Measurements from ENCODE around the gene RAB3GAP1. TPM values are rescaled to one million over a fixed set of nuclear protein-coding genes. Genes with fewer than 3 reads are reported as not detected.
"Not testable (repeated sequence)": the region's sequence is repeated elsewhere in the genome, so short reads cannot be mapped to it uniquely, and the experiment has no call there.

The RAB3GAP1 gene
- polyA plus RNA-seq, 4 donors: 15.1 to 42.9 (median 17.0) TPM

DNA sequence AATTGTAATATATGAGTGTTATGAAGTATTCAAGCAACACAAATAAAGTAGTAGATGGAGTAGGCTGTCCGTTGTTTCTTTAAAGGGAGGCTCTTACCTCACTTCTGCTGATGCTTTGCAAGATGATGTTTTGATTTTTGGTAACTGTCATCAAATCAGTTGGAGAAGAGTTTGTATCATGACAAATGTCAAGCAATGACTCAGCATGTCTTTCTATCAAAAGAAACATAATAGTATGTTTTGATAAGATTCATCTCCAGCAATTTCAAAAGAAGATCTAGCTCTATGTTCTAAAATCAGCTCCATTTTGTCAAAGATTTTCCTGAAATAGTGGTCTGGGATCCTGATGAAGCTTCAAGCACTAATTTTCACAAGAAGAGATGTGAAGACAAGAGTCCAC lies 30.5 kb upstream of the RAB3GAP1 start:
- no peaks in the 10 kb centered on the region for H3K27me3 ChIP-seq (ENCODE audit: control insufficient read depth in 3 of 3, insufficient read depth in 3 of 3, low read length in 3 of 3)
- WGBS, 3 donors: 87 to 96% (median 94%) methylated on average over 1 of the region's 1 CpG
- FAIRE-seq: no peak

DNA sequence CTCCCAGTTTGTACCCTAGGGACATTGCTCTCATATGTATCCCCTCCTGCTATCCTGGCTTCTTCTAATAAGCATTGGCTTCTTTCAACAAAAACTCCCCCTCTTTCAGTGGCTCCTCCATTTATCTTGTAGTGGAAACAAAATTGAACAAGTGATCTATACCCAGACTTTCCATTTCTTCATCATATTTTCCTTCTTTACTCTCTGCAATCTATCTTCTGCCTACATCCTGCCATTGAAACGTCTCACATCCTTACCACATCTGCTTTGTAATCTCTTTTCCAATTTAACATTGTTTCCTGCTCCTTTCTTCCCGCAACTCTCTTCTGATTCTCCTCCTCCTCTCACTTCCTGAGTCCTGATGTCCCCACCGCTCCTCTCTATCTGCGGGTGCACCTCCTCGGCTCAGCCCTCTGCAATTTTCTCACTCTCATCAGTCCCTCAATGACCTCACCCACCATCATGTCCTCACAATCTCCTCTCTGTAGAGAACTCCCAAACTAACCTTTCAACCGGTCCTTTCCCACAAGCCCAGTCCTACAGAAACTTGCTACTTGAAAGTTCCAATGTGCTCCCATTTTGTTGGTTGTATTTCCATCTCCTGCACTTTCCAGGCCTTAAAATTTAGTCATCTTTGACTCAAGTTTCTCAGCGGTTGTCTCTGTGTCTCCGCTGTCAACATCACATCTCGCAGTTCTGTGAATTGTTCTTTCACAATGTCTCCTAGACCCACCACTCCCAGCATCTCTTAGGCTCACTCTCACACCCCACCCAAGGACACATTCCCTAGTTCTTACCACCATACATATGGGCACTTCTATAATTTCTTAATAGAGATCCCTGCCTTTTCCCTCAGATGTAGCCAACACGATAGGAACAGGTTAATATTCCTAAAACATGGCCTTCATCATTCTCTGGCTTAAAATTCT lies 28.9 kb upstream of the RAB3GAP1 start:
- 83 to 89% (median 87%) methylated on average over 10 of the region's 10 CpGs for WGBS, 3 donors

More for the DNA sequence above, 30.5 kb upstream of the RAB3GAP1 start:
- Histone ChIP-seq H3K4me3 (ENCODE audit: low read depth in 1 of 3, low read length in 3 of 3) (no peak overlapping the region), H3K4me1 (ENCODE audit: control insufficient read depth in 3 of 3, insufficient read depth in 2 of 3, low read depth in 1 of 3, low read length in 2 of 3) (no peaks in the 10 kb centered on the region), H3K27ac (ENCODE audit: low read depth in 1 of 3, low read length in 2 of 3) (no peak overlapping the region), H3K9me3 (ENCODE audit: control insufficient read depth in 2 of 2, insufficient read depth in 1 of 2, low read depth in 1 of 2, low read length in 1 of 2) (no peaks in the 10 kb centered on the region), H3K36me3 (ENCODE audit: control insufficient read depth in 3 of 3, insufficient read depth in 2 of 3, low read depth in 1 of 3, low read length in 3 of 3) (no peaks in the 10 kb centered on the region)
- no peak for DNase-seq

DNA sequence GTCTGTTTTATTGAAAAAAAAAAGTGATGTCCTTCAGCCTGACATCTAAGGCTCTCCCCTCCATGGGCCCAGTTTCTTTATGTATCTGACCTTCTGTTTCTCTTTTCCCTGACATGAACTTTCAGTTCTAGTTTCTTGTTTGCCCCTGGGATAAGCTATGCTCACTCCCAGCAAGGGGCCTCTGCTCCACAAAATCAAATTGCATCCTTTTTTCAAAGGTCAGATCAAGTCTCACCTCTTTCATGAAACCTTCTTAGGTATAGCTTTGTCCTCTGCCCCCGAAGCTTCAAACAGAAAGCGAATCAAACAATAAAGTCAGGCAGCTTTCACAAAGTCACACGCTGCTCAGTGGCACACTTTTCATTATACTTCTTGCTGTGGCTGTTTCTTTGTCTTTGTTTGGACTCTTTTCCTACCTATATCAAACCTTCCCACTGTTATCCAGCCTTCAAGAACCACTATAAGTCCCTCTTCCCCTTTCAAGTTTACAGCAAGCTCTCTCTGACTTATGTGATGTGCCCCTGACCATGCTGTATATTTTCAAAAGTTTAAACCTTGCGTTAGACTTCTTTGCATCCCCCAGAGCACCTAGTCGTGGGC lies 28.1 kb upstream of the RAB3GAP1 start:
- no peak for FAIRE-seq
- 66 to 81% (median 75%) methylated on average over 5 of the region's 5 CpGs for WGBS, 3 donors

More for the DNA sequence above, 28.9 kb upstream of the RAB3GAP1 start:
- no peaks in the 10 kb centered on the region for H3K27me3 ChIP-seq (ENCODE audit: control insufficient read depth in 3 of 3, insufficient read depth in 3 of 3, low read length in 3 of 3)
- H3K4me1 ChIP-seq (ENCODE audit: control insufficient read depth in 3 of 3, insufficient read depth in 2 of 3, low read depth in 1 of 3, low read length in 2 of 3): no peaks in the 10 kb centered on the region
- H3K36me3 ChIP-seq (ENCODE audit: control insufficient read depth in 3 of 3, insufficient read depth in 2 of 3, low read depth in 1 of 3, low read length in 3 of 3): no peaks in the 10 kb centered on the region
- no peak overlapping the region for H3K4me3 ChIP-seq (ENCODE audit: low read depth in 1 of 3, low read length in 3 of 3)
- no peaks in the 10 kb centered on the region for H3K9me3 ChIP-seq (ENCODE audit: control insufficient read depth in 2 of 2, insufficient read depth in 1 of 2, low read depth in 1 of 2, low read length in 1 of 2)
- FAIRE-seq: no peak
- DNase-seq: no peak
- H3K27ac ChIP-seq (ENCODE audit: low read depth in 1 of 3, low read length in 2 of 3): no peak overlapping the region

DNA sequence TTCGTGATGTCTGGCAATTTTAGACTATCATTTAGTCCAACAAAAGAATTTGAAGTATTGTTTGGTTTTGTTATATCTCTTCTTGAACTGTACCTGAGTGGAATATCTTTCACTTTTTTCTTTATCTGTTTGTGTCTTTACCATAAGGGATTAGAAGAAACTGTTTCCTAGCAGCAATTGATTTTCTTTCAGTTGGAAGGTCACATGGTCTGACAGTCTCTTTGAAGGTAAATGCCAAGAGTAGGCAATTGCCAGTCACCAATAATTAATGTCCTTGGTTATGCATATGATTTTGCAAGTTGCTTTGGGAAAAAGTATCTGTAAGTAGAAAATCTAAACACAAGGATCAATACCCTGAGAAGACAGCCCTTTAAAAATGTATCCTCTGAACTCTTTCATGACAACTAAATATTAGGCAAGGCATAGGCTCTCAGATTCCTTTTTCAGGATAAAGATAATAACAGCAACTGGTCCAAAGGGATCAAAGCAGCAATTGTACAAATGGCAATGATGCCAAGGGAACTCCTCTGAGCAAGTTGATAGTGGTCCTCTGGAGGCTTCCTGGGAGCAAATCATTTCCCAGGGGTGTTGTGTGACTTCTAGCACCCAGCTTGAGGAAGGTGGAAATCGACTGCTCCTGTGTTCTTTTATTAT lies 22.5 kb upstream of the RAB3GAP1 start:
- 54 to 71% (median 58%) methylated on average over 2 of the region's 2 CpGs for WGBS, 3 donors

More for the DNA sequence above, 28.1 kb upstream of the RAB3GAP1 start:
- no peaks in the 10 kb centered on the region for H3K9me3 ChIP-seq (ENCODE audit: control insufficient read depth in 2 of 2, insufficient read depth in 1 of 2, low read depth in 1 of 2, low read length in 1 of 2)
- no peaks in the 10 kb centered on the region for H3K4me1 ChIP-seq (ENCODE audit: control insufficient read depth in 3 of 3, insufficient read depth in 2 of 3, low read depth in 1 of 3, low read length in 2 of 3)
- no peak for DNase-seq
- H3K27me3 ChIP-seq (ENCODE audit: control insufficient read depth in 3 of 3, insufficient read depth in 3 of 3, low read length in 3 of 3): no peaks in the 10 kb centered on the region
- H3K27ac ChIP-seq (ENCODE audit: low read depth in 1 of 3, low read length in 2 of 3): no peak overlapping the region
- H3K36me3 ChIP-seq (ENCODE audit: control insufficient read depth in 3 of 3, insufficient read depth in 2 of 3, low read depth in 1 of 3, low read length in 3 of 3): no peaks in the 10 kb centered on the region
- H3K4me3 ChIP-seq (ENCODE audit: low read depth in 1 of 3, low read length in 3 of 3): no peak overlapping the region

DNA sequence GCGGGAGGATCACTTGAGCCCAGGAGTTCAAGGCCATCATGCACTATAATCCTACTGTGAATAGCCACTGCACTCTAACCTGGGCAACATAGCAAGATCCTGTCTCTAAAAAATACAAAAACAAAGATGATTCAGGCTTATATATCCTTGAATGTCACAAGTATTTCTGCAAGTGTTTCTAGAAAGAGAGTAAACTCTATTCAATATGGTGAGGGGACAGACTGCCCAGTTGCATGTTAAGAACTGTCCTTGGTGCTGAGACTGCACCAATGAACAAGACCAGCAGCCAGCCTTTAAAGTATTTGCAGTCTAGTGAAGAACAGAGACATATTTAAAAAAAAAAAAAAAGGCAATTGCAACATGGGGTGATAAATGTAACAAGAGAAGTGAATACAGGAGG lies 21.3 kb upstream of the RAB3GAP1 start:
- Histone ChIP-seq H3K27ac (ENCODE audit: low read depth in 1 of 3, low read length in 2 of 3) (no peak overlapping the region), H3K4me1 (ENCODE audit: control insufficient read depth in 3 of 3, insufficient read depth in 2 of 3, low read depth in 1 of 3, low read length in 2 of 3) (no peaks in the 10 kb centered on the region), H3K9me3 (ENCODE audit: control insufficient read depth in 2 of 2, insufficient read depth in 1 of 2, low read depth in 1 of 2, low read length in 1 of 2) (no peaks in the 10 kb centered on the region), H3K36me3 (ENCODE audit: control insufficient read depth in 3 of 3, insufficient read depth in 2 of 3, low read depth in 1 of 3, low read length in 3 of 3) (no peaks in the 10 kb centered on the region), H3K4me3 (ENCODE audit: low read depth in 1 of 3, low read length in 3 of 3) (no peak overlapping the region), H3K27me3 (ENCODE audit: control insufficient read depth in 3 of 3, insufficient read depth in 3 of 3, low read length in 3 of 3) (no peaks in the 10 kb centered on the region)
- WGBS, 3 donors: 93 to 100% (median 94%) methylated on average over 1 of the region's 1 CpG
- DNase-seq: peak in 1 of 2 donors; percentile 28
- no peak for FAIRE-seq

More for the DNA sequence above, 22.5 kb upstream of the RAB3GAP1 start:
- Histone ChIP-seq H3K4me3 (ENCODE audit: low read depth in 1 of 3, low read length in 3 of 3) (no peak overlapping the region), H3K27ac (ENCODE audit: low read depth in 1 of 3, low read length in 2 of 3) (no peak overlapping the region), H3K4me1 (ENCODE audit: control insufficient read depth in 3 of 3, insufficient read depth in 2 of 3, low read depth in 1 of 3, low read length in 2 of 3) (no peaks in the 10 kb centered on the region), H3K9me3 (ENCODE audit: control insufficient read depth in 2 of 2, insufficient read depth in 1 of 2, low read depth in 1 of 2, low read length in 1 of 2) (no peaks in the 10 kb centered on the region), H3K27me3 (ENCODE audit: control insufficient read depth in 3 of 3, insufficient read depth in 3 of 3, low read length in 3 of 3) (no peaks in the 10 kb centered on the region), H3K36me3 (ENCODE audit: control insufficient read depth in 3 of 3, insufficient read depth in 2 of 3, low read depth in 1 of 3, low read length in 3 of 3) (no peaks in the 10 kb centered on the region)
- FAIRE-seq: no peak
- no peak for DNase-seq

DNA sequence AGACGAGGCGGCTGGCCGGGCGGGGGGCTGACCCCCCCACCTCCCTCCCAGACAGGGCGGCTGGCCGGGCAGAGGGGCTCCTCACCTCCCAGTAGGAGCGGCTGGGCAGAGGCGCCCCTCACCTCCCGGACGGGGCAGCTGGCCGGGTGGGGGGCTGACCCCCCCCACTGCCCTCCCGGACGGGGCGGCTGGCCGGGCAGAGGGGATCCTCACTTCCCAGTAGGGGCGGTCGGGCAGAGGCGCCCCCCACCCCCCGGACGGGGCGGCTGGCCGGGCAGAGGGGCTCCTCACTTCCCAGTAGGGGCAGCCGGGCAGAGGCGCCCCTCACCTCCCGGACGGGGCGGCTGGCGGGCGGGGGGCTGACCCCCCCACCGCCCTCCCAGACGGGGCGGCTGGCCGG lies 18.9 kb upstream of the RAB3GAP1 start:
- H3K4me1 ChIP-seq (ENCODE audit: control insufficient read depth in 3 of 3, insufficient read depth in 2 of 3, low read depth in 1 of 3, low read length in 2 of 3); FAIRE-seq; H3K4me3 ChIP-seq (ENCODE audit: low read depth in 1 of 3, low read length in 3 of 3); H3K27ac ChIP-seq (ENCODE audit: low read depth in 1 of 3, low read length in 2 of 3); H3K9me3 ChIP-seq (ENCODE audit: control insufficient read depth in 2 of 2, insufficient read depth in 1 of 2, low read depth in 1 of 2, low read length in 1 of 2); H3K27me3 ChIP-seq (ENCODE audit: control insufficient read depth in 3 of 3, insufficient read depth in 3 of 3, low read length in 3 of 3); DNase-seq; H3K36me3 ChIP-seq (ENCODE audit: control insufficient read depth in 3 of 3, insufficient read depth in 2 of 3, low read depth in 1 of 3, low read length in 3 of 3): not testable (repeated sequence)
- 96 to 98% methylated on average over 7 to 22 of the region's 33 CpGs; no CpG with 5 or more reads in 1 of the 3 donors for WGBS, 3 donors

DNA sequence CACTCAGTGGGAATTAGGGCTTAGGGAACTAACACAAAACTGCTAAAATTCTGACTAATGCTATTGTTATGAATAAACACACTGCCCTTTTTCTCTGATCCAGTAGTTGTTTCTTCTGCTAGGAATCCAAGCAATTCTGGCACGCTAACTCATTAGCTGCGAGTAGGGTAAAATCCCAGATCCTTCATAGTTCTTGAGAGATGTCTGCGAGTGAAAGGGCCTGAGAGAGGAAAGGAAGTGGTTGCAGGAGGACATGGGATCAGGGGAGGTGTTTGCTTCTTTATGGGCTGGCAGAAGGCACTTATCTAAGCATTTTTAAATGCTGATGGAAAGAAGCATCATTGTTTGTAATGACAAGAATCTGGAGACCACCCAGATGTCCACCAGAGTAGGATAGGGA lies 14.3 kb upstream of the RAB3GAP1 start:
- Histone ChIP-seq H3K27me3 (ENCODE audit: control insufficient read depth in 3 of 3, insufficient read depth in 3 of 3, low read length in 3 of 3) (peaks cover 0 to 4% (median 0%) of the 10 kb centered on the region in 3 donors), H3K27ac (ENCODE audit: low read depth in 1 of 3, low read length in 2 of 3) (no peak overlapping the region), H3K9me3 (ENCODE audit: control insufficient read depth in 2 of 2, insufficient read depth in 1 of 2, low read depth in 1 of 2, low read length in 1 of 2) (no peaks in the 10 kb centered on the region), H3K4me3 (ENCODE audit: low read depth in 1 of 3, low read length in 3 of 3) (no peak overlapping the region), H3K36me3 (ENCODE audit: control insufficient read depth in 3 of 3, insufficient read depth in 2 of 3, low read depth in 1 of 3, low read length in 3 of 3) (no peaks in the 10 kb centered on the region), H3K4me1 (ENCODE audit: control insufficient read depth in 3 of 3, insufficient read depth in 2 of 3, low read depth in 1 of 3, low read length in 2 of 3) (no peaks in the 10 kb centered on the region)
- FAIRE-seq (no peak), DNase-seq (no peak)
- WGBS, 3 donors: 69 to 94% (median 81%) methylated on average over 3 of the region's 3 CpGs

DNA sequence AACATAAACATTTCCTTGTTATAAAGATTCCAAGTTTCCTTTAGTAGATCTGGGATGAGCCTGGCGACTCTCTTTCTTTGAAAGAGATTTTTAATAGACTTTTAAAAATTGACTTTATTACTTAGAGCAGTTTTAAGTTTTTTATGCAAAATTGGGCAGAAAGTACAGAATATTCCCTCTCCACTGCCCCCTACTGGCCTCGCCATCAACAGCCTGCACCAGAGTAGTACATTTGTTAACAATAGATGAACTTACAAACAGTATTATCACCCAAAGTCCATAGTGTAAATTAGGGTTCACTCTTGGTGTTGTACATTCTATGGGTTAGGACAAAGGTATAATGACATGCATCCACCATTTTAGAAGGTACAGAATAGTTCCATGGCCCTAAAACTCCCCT lies 8.7 kb upstream of the RAB3GAP1 start:
- no peak for DNase-seq
- peaks cover 0 to 4% (median 0%) of the 10 kb centered on the region in 3 donors for H3K27me3 ChIP-seq (ENCODE audit: control insufficient read depth in 3 of 3, insufficient read depth in 3 of 3, low read length in 3 of 3)
- H3K4me1 ChIP-seq (ENCODE audit: control insufficient read depth in 3 of 3, insufficient read depth in 2 of 3, low read depth in 1 of 3, low read length in 2 of 3): no peaks in the 10 kb centered on the region
- H3K9me3 ChIP-seq (ENCODE audit: control insufficient read depth in 2 of 2, insufficient read depth in 1 of 2, low read depth in 1 of 2, low read length in 1 of 2): no peaks in the 10 kb centered on the region
- no peak overlapping the region for H3K27ac ChIP-seq (ENCODE audit: low read depth in 1 of 3, low read length in 2 of 3)
- 64 to 72% (median 66%) methylated on average over 2 of the region's 2 CpGs for WGBS, 3 donors
- H3K4me3 ChIP-seq (ENCODE audit: low read depth in 1 of 3, low read length in 3 of 3): no peak overlapping the region
- no peaks in the 10 kb centered on the region for H3K36me3 ChIP-seq (ENCODE audit: control insufficient read depth in 3 of 3, insufficient read depth in 2 of 3, low read depth in 1 of 3, low read length in 3 of 3)
- no peak for FAIRE-seq
